ENCODE results near the gene DPH1. TPM values are rescaled to one million over a fixed set of nuclear protein-coding genes. Genes with fewer than 3 reads are reported as not detected.
A peak's percentile ranks its signal among the peaks of the same experiment; 100 is the strongest.

The DPH1 gene
- total and polyA plus RNA-seq, 2 of the 4 experiments (the other 2 are of a cell fraction), result 24.4 to 49.9 TPM

DNA sequence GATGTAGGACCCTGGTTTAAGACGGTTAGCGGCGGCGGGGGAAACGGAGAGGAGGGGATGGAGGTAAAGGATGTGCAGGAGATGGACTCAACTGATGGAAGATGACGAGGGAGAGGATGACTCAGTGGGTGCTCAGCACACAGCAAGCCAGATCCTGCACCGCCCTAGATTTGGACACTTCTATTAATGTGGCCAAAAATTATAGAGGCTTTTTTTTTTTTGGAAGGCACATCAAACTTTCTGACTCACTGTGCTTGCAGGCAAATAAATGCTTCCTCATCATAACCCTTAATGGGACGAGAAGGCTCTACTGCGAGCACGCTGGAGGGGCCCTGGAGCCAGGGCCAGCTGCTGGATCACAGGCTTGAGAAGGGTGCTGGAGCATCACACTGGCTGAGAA lies 40.8 kb upstream of the DPH1 start:
- ChIA-PET POLR2A (ENCODE audit: unreplicated experiment) (no interaction called here), CTCF (no interaction called here)
- Histone ChIP-seq H2AK9ac (replicated peaks; ENCODE audit: low read depth, low read length, poor library complexity) (peak overlapping the region; percentile 38), H3K23ac (ENCODE audit: low read depth, low read length) (no peak overlapping the region), H3K18ac (ENCODE audit: low read depth, low read length) (no peak overlapping the region), H4K20me1 (ENCODE audit: insufficient read depth, low read length) (no peaks in the 10 kb centered on the region), H3K9me3 (ENCODE audit: control insufficient read depth, insufficient read depth, low read length) (no peaks in the 10 kb centered on the region), H3K4ac (ENCODE audit: low read depth, low read length) (peak overlapping the region; percentile 97), H4K8ac (ENCODE audit: low read depth in 2 of 2, low read length in 2 of 2) (peak overlapping the region in 1 of 2 experiments; percentile 76; a peak in 2 of 4 replicates), H3K27me3 (ENCODE audit: control insufficient read depth, insufficient read depth, low read length) (peaks cover 4% of the 10 kb centered on the region; the same call in 1 of the 2 replicates), H3K27ac (ENCODE audit: insufficient read depth, low read length) (no peak overlapping the region), H2BK15ac (ENCODE audit: low read depth, low read length) (peak overlapping the region; percentile 76; the same call in 1 of the 3 replicates), H2BK5ac (ENCODE audit: low read depth, low read length, poor library complexity, severe bottlenecking) (no peak overlapping the region), H3K79me1 (ENCODE audit: low read depth in 1 of 2, low read length in 2 of 2) (no peaks in the 10 kb centered on the region), H3K9ac (ENCODE audit: low read depth, low read length) (no peak overlapping the region), H2AFZ (replicated peaks; ENCODE audit: low read length, poor library complexity) (peak overlapping the region; percentile 88), H4K91ac (ENCODE audit: insufficient read depth, low read depth, low read length) (0 out of 2 replicates have a peak overlapping the region, but pooled peaks have one; percentile 88), H2BK120ac (ENCODE audit: low read depth, low read length) (peak overlapping the region; percentile 91), H3K36me3 (ENCODE audit: control insufficient read depth, insufficient read depth, low read length) (no peaks in the 10 kb centered on the region), H3K14ac (replicated peaks; ENCODE audit: low read depth, low read length) (peak overlapping the region; percentile 97; the same call in 1 of the 2 replicates), H3K4me2 (ENCODE audit: low read depth, low read length) (no peak overlapping the region), H4K5ac (ENCODE audit: low read depth, low read length) (no peak overlapping the region), H3K4me1 (ENCODE audit: control insufficient read depth, insufficient read depth, low read length) (peaks cover 7% of the 10 kb centered on the region; the same call in 1 of the 2 replicates), H3K9me1 (ENCODE audit: insufficient read depth, low read length) (peaks cover 9% of the 10 kb centered on the region), H2BK20ac (ENCODE audit: low read depth, low read length) (peak overlapping the region; percentile 90), H3K56ac (ENCODE audit: extremely low read depth, insufficient read depth, low read length) (no peak overlapping the region), H2AK5ac (ENCODE audit: low read depth, low read length) (peak overlapping the region; percentile 95), H3K4me3 (ENCODE audit: insufficient read depth, low read depth, low read length) (no peak overlapping the region)
- DNase-seq, result peak; percentile 88
- 77% methylated on average over 4 of the region's 10 CpGs; no CpG with 5 or more reads in 1 of the 2 experiments for WGBS, 2 experiments (ENCODE audit: extremely low coverage in 2 of 2, insufficient read length in 1 of 2)
- dilution Hi-C loops (cut with HindIII; ENCODE audit: low sequenced_read_pairs, unreplicated experiment), result no loop called here
- no TSS peak for BruUV-seq (replicated peaks)
- in situ Hi-C loops (cut with MboI; ENCODE audit: low sequenced_read_pairs), result no loop called here
- TF ChIP-seq MAFK (IDR thresholded peaks at IDR 0.05; ENCODE audit: low read depth, low read length), result peak; percentile 71
- TF ChIP-seq, protein P1, sequence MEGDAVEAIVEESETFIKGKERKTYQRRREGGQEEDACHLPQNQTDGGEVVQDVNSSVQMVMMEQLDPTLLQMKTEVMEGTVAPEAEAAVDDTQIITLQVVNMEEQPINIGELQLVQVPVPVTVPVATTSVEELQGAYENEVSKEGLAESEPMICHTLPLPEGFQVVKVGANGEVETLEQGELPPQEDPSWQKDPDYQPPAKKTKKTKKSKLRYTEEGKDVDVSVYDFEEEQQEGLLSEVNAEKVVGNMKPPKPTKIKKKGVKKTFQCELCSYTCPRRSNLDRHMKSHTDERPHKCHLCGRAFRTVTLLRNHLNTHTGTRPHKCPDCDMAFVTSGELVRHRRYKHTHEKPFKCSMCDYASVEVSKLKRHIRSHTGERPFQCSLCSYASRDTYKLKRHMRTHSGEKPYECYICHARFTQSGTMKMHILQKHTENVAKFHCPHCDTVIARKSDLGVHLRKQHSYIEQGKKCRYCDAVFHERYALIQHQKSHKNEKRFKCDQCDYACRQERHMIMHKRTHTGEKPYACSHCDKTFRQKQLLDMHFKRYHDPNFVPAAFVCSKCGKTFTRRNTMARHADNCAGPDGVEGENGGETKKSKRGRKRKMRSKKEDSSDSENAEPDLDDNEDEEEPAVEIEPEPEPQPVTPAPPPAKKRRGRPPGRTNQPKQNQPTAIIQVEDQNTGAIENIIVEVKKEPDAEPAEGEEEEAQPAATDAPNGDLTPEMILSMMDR (conservative IDR thresholded peaks at IDR 0.05; ENCODE audit: low read depth, low read length), result no peak
- peak; percentile 36; the same call in 1 of the 2 replicates for TF ChIP-seq FOS (IDR thresholded peaks at IDR 0.05; ENCODE audit: low read depth, low read length)
- intact Hi-C loops (cut with micrococcal nuclease), result no loop called here
- peak; percentile 90 for ATAC-seq (ENCODE audit: low read depth)
